Measurements from ENCODE around the gene SPO11.

Gene SPO11

DNA sequence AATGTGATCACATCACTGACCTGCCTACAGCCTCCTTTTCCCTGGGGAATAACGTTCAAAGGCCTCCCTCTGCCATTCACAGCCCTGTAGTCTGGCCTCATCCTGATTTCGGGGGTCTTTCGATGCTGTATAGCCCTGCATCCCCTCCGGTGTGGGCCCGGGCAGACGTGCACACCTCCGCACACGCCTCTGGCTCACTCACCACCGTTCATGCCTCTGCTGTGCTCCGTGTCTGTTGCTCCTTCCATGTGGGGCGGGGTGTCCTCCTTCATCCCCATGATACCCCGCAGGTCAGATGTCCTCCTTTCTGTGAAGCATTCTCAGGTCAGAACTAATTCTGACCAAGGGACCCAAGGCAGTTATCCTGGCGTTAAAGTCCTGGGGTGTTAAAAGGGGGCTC is 47.7 kb downstream of the SPO11 start:
- DNase-seq (ENCODE audit: low spot score): no peak

- no peak for DNase-seq (ENCODE audit: low spot score)
Observed at GRCh38 chr20:57378107-57378506, 48.5 kb downstream of the SPO11 start.

- DNase-seq (ENCODE audit: low spot score): no peak
Observed at GRCh38 chr20:57378646-57379262, 49.2 kb downstream of the SPO11 start.

DNA sequence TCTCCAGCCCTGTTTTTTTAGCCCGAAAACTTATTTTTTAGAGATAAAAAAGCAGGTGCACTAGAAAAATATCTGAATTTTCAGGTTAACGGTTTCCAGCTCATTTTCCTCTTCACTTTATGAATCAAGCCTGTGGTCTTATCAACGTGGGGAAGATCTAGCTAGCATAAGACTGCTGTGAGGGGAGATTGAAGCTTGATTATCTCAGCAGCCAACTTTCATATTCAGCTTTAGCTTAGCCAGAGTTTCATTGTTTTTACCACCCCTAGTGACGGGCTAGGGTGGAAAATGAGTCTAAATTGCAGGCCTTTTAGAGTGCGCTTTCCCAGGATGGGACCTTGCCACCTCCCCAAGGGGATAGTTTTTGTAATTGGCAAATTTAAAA is 49.7 kb downstream of the SPO11 start:
- DNase-seq (ENCODE audit: low spot score): no peak

- DNase-seq (ENCODE audit: low spot score): no peak
Observed at GRCh38 chr20:57380081-57380750, 50.6 kb downstream of the SPO11 start.

GRCh38 chr20:57381596-57382503 is 52.2 kb downstream of the SPO11 start:
- DNase-seq (ENCODE audit: low spot score): peak; percentile 88

DNA sequence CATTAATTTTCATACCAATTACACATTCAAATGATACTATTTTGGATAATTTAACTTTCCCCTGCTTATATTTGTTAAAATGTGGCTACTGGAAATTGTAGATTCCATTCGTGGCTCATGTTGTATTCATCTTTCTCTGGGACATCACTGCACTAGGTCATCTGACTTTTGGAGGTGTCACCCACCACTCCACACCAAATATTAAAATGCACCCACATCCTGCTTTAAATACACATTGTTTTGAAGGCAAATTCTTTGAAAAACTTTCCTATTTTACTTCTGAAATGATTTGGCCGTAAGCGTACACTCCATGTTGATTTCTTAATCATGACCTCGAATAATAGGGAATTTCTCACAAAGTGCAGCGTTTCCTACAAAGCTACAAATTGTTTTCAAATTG is 52.9 kb downstream of the SPO11 start:
- DNase-seq (ENCODE audit: low spot score): no peak

DNA sequence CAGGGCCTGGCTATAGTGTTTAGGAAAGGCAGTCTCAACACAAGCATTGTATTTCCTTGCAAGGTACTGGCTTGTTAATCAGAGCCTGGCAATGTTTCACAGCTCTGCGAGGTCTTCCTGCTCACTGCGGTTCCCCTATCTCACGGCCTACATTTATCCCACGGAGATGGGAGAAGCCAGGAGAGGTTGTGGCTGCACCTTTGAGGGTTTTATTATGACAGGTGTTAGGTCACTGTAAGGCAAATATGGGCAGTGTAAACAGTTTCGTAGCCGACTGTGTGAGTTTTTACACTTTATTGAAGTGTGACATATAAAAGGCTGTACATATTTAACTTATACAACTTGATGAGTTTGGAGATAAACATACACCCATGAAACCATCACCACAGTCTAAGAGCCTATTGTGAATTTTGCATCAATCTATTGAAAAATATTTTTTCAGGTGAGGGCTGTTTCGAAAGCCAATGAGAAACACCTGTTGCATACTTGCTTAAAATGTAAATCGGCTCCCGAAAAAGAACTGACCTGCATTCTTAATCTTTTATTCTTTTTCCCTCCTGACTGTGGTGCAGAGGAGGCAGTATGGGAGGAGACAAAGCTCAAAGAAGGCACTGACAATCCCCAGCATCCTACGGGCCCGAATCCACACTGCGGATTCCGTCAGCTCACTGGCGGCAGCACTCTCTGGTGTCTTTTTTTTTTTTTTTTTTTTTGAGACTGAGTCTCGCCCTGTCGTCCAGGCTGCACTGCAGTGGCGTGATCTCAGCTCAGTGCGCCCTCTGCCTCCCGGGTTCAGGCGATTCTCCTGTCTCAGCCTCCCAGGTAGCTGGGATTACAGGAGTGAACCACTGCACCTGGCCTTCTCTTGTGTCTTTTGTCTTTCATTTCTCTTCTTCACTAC is 54.1 kb downstream of the SPO11 start:
- DNase-seq (ENCODE audit: low spot score): no peak

- DNase-seq (ENCODE audit: low spot score): no peak
Observed at GRCh38 chr20:57384486-57384885, 54.9 kb downstream of the SPO11 start.

- DNase-seq (ENCODE audit: low spot score): no peak
Observed at GRCh38 chr20:57384953-57385761, 55.6 kb downstream of the SPO11 start.

DNA sequence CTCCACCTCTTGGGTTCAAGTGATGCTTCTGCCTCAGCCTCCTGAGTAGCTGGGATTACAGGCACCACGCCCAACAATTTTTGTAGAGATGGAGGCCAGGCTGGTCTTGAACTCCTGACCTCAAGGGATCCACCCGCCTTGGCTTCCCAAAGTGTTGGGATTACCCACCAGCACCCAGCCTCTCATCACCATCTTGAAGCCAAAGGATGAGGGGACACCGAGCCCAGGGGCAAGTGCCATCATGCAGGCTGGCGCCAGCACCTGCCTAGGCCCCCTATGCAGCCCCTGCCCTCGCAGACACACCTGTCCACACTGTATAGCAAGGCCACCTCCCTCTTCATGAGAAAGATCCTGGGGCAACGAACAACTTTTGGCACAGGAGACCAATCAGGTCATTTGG is 56.3 kb downstream of the SPO11 start:
- DNase-seq (ENCODE audit: low spot score): no peak

- DNase-seq (ENCODE audit: low spot score): no peak
Observed at GRCh38 chr20:57386762-57387161, 57.2 kb downstream of the SPO11 start.

- DNase-seq (ENCODE audit: low spot score): no peak
Observed at GRCh38 chr20:57387463-57387862, 57.9 kb downstream of the SPO11 start.

- DNase-seq (ENCODE audit: low spot score): peak; percentile 29
Observed at GRCh38 chr20:57387945-57388371, 58.4 kb downstream of the SPO11 start.

DNA sequence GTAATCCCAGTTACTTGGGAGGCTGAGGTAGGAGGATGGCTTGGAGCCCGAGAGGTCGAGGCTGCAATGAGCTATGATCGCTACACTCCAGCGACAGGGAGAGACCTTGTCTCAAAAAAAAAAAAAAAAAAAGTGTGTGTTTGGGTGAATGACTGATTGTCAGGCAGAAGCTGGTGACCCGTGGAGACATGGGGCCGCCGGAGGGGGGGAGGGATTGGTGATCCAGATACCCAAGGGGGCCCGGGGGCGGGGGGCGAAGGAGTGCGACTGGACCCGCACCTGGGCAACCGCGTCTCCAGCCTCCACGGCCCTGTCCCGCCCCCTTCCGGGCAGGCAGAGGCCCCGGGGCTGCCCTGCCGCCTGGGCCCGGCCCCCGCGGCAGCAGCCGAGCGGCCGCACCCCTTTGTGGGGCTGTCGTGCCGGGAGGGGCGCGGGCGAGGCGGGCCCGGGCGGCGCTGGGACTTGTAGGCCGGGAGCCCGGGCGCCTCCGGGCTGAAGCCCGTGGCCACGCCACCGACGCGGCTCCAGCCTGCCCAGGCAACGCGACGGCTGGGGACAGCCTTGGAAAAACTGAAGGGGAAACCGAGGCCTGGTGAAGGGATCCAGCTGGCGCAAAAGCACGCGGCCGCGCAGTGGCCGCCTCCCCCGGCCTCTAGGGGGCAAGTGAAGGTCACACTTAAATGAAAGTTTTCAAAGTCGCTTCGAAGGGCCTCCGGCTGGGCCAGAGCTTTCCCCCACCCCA is 59.5 kb downstream of the SPO11 start:
- peak; percentile 78 for DNase-seq (ENCODE audit: low spot score)

GRCh38 chr20:57389695-57390603 is 60.3 kb downstream of the SPO11 start:
- DNase-seq (ENCODE audit: low spot score): no peak

- DNase-seq (ENCODE audit: low spot score): peak; percentile 75
Observed at GRCh38 chr20:57390604-57391438, 61.2 kb downstream of the SPO11 start, which contains the start of gene RBM38. RBM38 (plus strand) TSS chr20:57391396; CDS start chr20:57391582, 186 bp downstream.

All from Ammon's horn (tissue), 1 donor.